ENCODE results near the gene R3HDM2.

The R3HDM2 gene
- 9.9 to 23.4 reads per million in 2 experiments for total RNA-seq

DNA sequence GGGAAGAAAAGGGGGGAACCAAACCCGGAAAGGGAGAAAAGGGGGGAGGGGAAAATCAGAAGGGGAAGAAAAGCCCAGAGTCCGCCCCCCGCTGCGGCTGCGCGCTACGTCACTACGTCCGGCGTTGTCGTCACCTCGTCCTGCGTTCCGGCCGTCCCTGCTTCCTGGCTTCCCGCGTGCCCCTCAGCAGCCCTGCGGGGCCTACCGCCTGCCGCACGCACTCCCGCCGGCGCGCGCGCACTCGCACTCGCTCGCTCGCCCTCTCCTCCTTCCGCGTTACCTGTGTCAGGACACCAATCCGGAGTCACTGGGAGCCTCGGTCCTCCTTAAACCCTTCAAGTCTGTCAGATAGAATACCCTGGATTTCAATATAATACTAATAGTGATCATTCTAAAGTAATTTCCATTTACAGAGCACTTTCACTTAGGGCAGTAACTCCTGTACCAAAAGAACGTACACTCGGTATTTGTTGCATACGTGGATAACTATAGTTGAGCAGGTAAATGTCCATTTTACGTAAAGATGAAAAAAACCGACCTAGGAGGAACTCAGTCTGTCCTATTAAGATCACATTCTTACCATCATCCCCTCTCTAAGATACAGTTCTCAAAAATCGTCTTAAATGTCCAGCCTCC, at the start of gene R3HDM2:
Gene R3HDM2, minus strand, starts transcription at position 113 of the 636 bp plus-strand sequence. CDS start 120,615 bp downstream, outside the sequence.
- DNase-seq (ENCODE audit: low read depth) = peak; percentile 91

GRCh38 chr12:57479376-57480115, 48.7 kb upstream of the R3HDM2 start, which contains the start of gene ARHGAP9:
TSS of gene ARHGAP9 (minus strand) at chr12:57479866. CDS start at chr12:57479406, 460 bp downstream.
- DNase-seq (ENCODE audit: low read depth) = peak; percentile 61

DNA sequence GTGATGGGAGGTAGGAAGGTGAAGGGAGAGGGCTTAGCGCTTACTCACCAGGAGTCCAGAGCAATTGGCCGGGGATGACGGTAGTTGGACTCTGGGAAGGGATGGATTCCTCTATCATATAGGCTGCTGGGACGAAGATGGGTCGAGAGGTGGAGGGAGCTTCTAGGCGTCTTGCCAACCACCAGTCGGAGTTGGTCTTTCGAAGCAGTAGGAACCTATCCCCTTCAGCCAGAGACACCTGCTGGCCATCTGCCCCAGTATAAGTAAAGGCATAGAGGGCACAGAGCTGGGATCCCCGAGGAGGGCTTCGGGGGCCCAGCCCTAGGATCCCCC, 48.2 kb upstream of the R3HDM2 start:
- no peak for DNase-seq (ENCODE audit: low read depth)

DNA sequence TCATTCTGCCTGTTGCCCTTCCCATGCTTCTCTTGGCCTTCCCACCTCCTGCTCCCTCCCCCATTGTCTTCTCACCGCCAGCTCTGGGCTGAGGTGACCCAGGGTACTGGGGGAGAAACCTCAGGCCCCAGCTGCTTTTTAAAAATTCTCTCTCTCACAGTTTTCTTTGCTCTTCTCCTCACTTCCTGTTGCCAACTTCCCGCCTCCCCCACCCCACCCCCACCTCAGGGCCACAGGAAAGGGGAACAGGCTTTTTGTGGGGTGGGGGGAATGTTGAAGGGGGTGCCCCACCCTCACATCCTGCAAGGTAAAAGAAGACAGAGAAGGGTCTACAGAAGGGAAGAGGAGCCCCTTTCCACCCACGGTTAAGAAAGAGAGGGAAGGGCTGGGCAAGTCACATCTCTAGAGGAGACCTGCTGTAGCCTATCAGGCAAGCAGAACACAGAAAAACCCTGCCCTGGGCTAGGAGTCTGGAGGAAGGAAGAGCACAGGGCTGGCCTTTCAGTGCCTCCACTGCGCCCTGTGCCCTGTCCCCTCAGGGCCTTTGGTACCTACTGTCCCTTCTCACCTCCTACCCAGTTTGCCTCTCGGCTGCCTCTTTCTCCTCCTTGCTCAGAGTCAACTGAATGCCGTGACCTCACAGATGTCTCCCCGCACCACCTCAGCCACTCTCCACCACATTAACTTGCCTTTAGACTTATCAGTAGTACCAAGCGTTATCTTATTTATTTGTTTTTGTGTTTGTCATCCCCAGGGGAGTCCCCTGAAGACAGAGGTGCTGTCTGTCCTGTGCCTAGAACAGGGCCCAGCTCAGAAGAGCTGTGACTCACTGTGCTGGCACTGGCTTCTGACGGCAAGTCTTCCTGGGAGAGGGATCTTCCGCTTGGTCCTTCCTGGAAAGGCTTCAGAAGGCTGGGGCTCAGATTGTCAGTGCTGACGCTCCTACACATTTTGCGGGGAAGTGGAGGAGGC, 47.2 kb upstream of the R3HDM2 start:
- peak; percentile 58 for DNase-seq (ENCODE audit: low read depth)

DNA sequence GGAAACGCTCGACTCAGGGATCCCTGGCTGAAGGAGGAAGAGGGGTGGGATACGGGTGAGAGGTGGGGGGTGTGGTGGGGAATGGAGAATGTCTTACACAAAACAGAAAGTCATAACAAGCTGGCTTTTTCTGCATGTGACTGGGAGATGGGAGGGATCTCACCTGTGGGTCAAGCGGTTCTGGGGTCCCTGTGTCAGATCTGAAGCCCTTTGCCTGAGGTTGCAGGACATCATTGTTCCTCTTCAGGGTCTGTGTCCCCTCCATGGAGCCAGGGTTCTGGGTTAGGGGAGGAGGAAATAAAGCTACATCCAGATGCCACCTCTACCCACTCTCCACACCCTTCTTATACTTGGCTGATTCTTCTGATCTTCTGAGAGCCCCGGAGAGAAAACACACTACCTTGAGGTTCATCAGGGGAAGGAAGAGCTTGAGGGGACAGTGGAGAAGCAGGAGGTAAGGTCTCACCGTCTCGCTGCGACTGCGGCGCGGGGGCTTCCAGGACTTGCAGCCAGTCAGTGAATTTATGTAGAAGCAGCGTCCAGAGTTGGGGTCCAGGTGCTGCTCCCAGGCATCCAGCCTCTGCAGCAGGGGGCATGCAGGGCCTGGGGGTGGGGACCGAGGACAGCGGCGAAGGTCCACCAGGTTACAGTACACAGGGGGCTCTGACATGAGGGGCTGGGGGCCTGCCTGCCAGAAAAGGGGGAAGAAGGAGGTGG, 46.3 kb upstream of the R3HDM2 start:
- DNase-seq (ENCODE audit: low read depth) = no peak

GRCh38 chr12:57476162-57476992, 45.5 kb upstream of the R3HDM2 start:
- DNase-seq (ENCODE audit: low read depth) = peak; percentile 41

DNA sequence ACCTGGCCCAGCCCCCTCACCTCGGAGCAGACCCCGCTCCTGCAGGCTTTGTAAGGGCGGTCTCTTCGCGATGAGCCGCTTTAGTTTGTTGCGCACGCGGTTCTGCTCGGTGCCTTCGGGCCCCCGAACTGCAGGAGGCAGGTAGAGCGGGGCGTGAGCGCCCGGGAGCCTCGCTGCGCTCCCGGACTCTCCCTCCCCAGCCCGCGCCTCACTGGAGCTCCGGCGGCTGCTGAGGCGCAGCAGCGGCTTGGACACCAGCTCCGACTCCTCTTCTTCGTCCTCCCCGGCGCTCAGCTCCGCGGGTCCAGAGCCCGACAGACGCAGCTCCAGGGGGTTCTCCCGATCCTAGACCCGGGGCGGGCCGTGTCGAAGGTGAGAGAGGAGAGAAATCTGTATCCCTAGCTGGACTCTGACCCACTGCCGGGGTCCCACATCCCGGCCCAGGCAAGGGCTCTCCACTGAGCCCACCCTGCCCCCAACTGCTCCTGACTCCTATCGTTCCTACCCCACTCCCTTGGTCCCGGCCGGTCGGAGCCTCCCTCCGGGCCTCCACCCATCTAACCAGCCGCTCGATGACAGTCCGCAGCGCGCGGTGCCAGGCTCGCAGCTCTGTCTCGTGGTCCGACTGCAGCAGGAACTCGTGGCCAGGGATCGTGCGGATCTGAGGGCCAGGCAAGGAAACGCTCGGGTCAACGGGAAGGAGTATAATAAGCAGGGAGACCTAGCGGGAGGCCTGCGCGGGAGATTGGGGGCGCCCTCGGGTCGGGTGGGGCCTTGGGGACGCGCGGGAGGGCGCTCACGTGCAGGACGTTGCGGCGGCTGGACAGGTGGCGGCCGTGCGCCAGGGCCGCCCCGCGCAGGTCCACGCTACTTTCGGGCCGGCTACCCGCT, 44.7 kb upstream of the R3HDM2 start:
- no peak for DNase-seq (ENCODE audit: low read depth)

- DNase-seq (ENCODE audit: low read depth) = no peak
These were observed 44.0 kb upstream of the R3HDM2 start for GRCh38 chr12:57474862-57475261.

DNA sequence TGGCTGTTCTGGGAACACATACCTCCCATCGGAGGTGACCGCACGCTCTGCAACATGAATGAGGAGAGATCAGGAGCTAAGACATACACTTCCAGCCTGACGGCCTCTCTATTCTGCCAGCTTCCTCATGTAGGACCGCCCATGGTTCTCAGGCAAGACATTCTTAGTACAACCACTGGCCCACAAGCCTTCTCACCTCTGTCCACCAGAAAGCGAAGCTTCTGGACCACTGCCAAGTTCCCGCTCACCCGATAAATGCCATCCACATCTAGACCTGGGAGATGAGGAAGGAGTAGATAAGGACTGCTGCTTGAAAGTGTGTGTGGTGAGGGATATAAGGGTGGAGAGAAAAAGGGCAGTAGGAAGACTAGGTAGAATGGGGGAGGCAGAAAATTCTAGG, 43.6 kb upstream of the R3HDM2 start:
- no peak for DNase-seq (ENCODE audit: low read depth)

GRCh38 chr12:57473886-57474285, 43.0 kb upstream of the R3HDM2 start:
- no peak for DNase-seq (ENCODE audit: low read depth)

- no peak for DNase-seq (ENCODE audit: low read depth)
These were observed 42.5 kb upstream of the R3HDM2 start for GRCh38 chr12:57473392-57473791.

GRCh38 chr12:57472391-57472790, 41.5 kb upstream of the R3HDM2 start:
- no peak for DNase-seq (ENCODE audit: low read depth)

- no peak for DNase-seq (ENCODE audit: low read depth)
These were observed 40.8 kb upstream of the R3HDM2 start for GRCh38 chr12:57471661-57472060.

GRCh38 chr12:57470970-57471656, 40.3 kb upstream of the R3HDM2 start:
- no peak for DNase-seq (ENCODE audit: low read depth)

DNA sequence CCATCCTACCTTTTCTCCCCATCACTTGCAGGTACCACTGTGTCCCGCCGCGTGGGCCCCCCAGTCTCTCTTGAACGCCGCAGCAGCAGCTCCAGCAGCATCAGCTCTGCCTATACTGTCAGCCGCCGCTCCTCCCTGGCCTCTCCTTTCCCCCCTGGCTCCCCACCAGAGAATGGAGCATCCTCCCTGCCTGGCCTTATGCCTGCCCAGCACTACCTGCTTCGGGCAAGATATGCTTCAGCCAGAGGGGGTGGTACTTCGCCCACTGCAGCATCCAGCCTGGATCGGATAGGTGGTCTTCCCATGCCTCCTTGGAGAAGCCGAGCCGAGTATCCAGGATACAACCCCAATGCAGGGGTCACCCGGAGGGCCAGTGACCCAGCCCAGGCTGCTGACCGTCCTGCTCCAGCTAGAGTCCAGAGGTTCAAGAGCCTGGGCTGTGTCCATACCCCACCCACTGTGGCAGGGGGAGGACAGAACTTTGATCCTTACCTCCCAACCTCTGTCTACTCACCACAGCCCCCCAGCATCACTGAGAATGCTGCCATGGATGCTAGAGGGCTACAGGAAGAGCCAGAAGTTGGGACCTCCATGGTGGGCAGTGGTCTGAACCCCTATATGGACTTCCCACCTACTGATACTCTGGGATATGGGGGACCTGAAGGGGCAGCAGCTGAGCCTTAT, 39.6 kb upstream of the R3HDM2 start:
- DNase-seq (ENCODE audit: low read depth) = no peak

GRCh38 chr12:57469296-57470164, 38.7 kb upstream of the R3HDM2 start:
- no peak for DNase-seq (ENCODE audit: low read depth)

- DNase-seq (ENCODE audit: low read depth) = no peak
These were observed 37.1 kb upstream of the R3HDM2 start for GRCh38 chr12:57467915-57468314.

Data from T follicular helper cell (primary cell).